Fibroblast of lung (primary cell): Measurements from ENCODE around the gene BLTP2. TPM values are rescaled to one million over a fixed set of nuclear protein-coding genes. Genes with fewer than 3 reads are reported as not detected.
A peak's percentile ranks its signal among the peaks of the same experiment; 100 is the strongest.

ENCODE experiments used
- DNase-seq, 2 donors: peaks; one replicate each; pipeline versions ENCODE4 v3.0.0 to v3.0.0-alpha.2; 2010; ENCODE audit warnings: low read depth in 2 of 2
- H2AFZ ChIP-seq: 2 replicates; pipeline ENCODE4 v1.5.1; 2012; ENCODE audit warnings: low read length, control low read depth, inconsistent platforms
- H3K27ac ChIP-seq: 2 replicates; pipeline ENCODE4 v1.5.1; 2011; ENCODE audit warnings: low read length, control low read depth; ENCODE audit not compliant: insufficient read depth
- H3K27me3 ChIP-seq: 2 replicates; pipeline ENCODE4 v1.5.1; 2011; ENCODE audit warnings: mild to moderate bottlenecking, low read length; ENCODE audit not compliant: control insufficient read depth, insufficient read depth
- H3K36me3 ChIP-seq: 2 replicates; pipeline ENCODE4 v1.5.1; 2011; ENCODE audit warnings: low read length; ENCODE audit not compliant: control insufficient read depth, insufficient read depth
- H3K4me1 ChIP-seq: 2 replicates; pipeline ENCODE4 v1.5.1; 2011; ENCODE audit warnings: low read length; ENCODE audit not compliant: control insufficient read depth, insufficient read depth; ENCODE audit errors: extremely low read depth
- H3K4me2 ChIP-seq: 2 replicates; pipeline ENCODE4 v1.5.1; 2011; ENCODE audit warnings: low read length, control low read depth; ENCODE audit not compliant: insufficient read depth; ENCODE audit errors: extremely low read depth
- H3K4me3 ChIP-seq, 4 experiments: fragments of 200-600 bp in 1 of 4; sonication (generic) in 1 of 4; replicated peaks in 1 of 4; 2 replicates each; pipeline ENCODE4 v1.5.1; 2011 to 2016; ENCODE audit warnings: low read length in 4 of 4, low read depth in 3 of 4, mild to moderate bottlenecking in 3 of 4, control low read depth in 2 of 4, inconsistent platforms in 1 of 4, mixed read lengths in 1 of 4; ENCODE audit not compliant: insufficient read depth in 1 of 4; ENCODE audit errors: control extremely low read depth in 1 of 4
- H3K79me2 ChIP-seq: 2 replicates; pipeline ENCODE4 v1.5.1; 2012; ENCODE audit warnings: mild to moderate bottlenecking, low read length, inconsistent platforms; ENCODE audit not compliant: control insufficient read depth, insufficient read depth
- H3K9ac ChIP-seq: 2 replicates; pipeline ENCODE4 v1.5.1; 2011; ENCODE audit warnings: mild to moderate bottlenecking, low read length, control low read depth; ENCODE audit not compliant: insufficient read depth
- H3K9me3 ChIP-seq: 2 replicates; pipeline ENCODE4 v1.5.1; 2012; ENCODE audit warnings: low read depth, low read length; ENCODE audit not compliant: control insufficient read depth, insufficient read depth
- H4K20me1 ChIP-seq: 2 replicates; pipeline ENCODE4 v1.5.1; 2011; ENCODE audit warnings: low read length; ENCODE audit not compliant: control insufficient read depth, insufficient read depth; ENCODE audit errors: extremely low read depth
- EZH2 ChIP-seq: IDR thresholded peaks from 2 replicates; pipeline ENCODE4 v1.5.1; 2012; ENCODE audit warnings: low read length, control low read depth, mild to moderate bottlenecking; ENCODE audit errors: missing control alignments
- polyA plus RNA-seq, 2 donors: library from polyadenylated mRNA; depleted of rRNA in 1 of 2; stranded (reverse) in 1 of 2; unstranded in 1 of 2; fragments of >200 nt; gene quantifications; 2 replicates each; pipeline ENCODE4 v1.2.1, GENCODE V29; 2011 to 2012; ENCODE audit warnings: missing spikeins in 1 of 2
- total RNA-seq: library from RNA; depleted of rRNA; stranded (reverse); fragments of >200 nt; gene quantifications from 2 replicates; pipeline ENCODE4 v1.2.1, GENCODE V29; 2014
- TF ChIP-seq, protein P1 (sequence below), 2 donors: IDR thresholded peaks in 1 of 2; conservative IDR thresholded peaks in 1 of 2; 1 replicate in 1 of 2; 2 replicates in 1 of 2; pipeline ENCODE4 v1.5.1; 2011 to 2012; ENCODE audit warnings: low read length in 2 of 2, control low read depth in 1 of 2, inconsistent platforms in 1 of 2, low read depth in 1 of 2, mild to moderate bottlenecking in 1 of 2

Gene BLTP2
- total and polyA plus RNA-seq, 2 donors (not counting 1 experiment from before 2014, with no cell fraction given): 74.9 to 160 TPM

DNA sequence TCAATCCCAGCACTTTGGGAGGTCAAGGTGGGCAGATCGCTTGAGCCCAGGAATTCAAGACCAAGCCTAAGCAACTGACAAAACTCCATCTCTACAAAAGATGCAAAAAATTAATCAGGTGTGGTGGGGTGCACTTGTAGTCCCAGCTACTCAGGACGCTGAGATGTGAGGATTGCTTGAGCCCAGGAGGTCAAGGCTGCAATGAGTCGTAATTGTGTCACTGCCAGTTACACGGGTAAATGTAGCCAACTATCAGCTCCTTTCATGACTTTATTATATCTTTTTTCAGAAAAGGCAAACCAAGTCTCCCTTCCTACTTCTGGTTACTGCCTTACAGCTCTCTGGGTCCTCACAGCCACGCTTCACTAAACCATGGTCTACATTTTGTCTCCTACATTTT, 12.8 kb upstream of the BLTP2 start:
- Histone ChIP-seq H3K9me3 (no peaks in the 10 kb centered on the region), H3K27me3 (no peaks in the 10 kb centered on the region), H4K20me1 (no peaks in the 10 kb centered on the region), H3K79me2 (peaks cover 48% of the 10 kb centered on the region), H3K9ac (no peak overlapping the region), H3K4me2 (no peak overlapping the region), H3K27ac (no peak overlapping the region), H3K4me3 (no peak overlapping the region), H3K36me3 (peaks cover 8% of the 10 kb centered on the region), H3K4me1 (peaks cover 2% of the 10 kb centered on the region), H2AFZ (no peak overlapping the region)
- DNase-seq: peak; percentile 28 to 29
- TF ChIP-seq, protein P1, sequence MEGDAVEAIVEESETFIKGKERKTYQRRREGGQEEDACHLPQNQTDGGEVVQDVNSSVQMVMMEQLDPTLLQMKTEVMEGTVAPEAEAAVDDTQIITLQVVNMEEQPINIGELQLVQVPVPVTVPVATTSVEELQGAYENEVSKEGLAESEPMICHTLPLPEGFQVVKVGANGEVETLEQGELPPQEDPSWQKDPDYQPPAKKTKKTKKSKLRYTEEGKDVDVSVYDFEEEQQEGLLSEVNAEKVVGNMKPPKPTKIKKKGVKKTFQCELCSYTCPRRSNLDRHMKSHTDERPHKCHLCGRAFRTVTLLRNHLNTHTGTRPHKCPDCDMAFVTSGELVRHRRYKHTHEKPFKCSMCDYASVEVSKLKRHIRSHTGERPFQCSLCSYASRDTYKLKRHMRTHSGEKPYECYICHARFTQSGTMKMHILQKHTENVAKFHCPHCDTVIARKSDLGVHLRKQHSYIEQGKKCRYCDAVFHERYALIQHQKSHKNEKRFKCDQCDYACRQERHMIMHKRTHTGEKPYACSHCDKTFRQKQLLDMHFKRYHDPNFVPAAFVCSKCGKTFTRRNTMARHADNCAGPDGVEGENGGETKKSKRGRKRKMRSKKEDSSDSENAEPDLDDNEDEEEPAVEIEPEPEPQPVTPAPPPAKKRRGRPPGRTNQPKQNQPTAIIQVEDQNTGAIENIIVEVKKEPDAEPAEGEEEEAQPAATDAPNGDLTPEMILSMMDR (conservative IDR thresholded peaks at IDR 0.05 in 1 of 2, IDR thresholded peaks at IDR 0.05 in 1 of 2; ENCODE audit: low read depth in 1 of 2, low read length in 2 of 2): no peak
- TF ChIP-seq EZH2: no peak

DNA sequence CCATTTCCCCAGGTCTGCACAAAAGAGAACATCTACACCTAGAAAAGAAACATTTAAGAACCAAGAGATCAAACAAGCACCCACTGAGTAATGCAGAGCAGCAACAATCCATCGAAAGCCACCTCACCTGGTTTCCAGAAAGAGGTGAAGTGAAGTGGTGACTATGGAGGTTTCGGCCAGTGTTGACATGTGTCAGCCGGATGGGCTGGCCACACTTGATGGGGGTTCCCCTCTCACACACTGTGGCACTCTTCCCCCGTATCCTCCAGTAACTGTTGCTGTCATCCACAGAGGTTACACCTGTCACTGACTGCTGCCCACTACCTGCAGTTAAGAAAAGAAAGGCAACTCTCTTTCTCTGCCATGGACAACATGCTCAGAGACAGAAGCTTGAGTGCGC, 10.2 kb upstream of the BLTP2 start:
- Histone ChIP-seq H3K36me3 (peaks cover 8% of the 10 kb centered on the region), H3K9ac (no peak overlapping the region), H3K9me3 (no peaks in the 10 kb centered on the region), H3K4me1 (no peaks in the 10 kb centered on the region), H3K4me2 (no peak overlapping the region), H2AFZ (no peak overlapping the region), H3K27me3 (no peaks in the 10 kb centered on the region), H4K20me1 (no peaks in the 10 kb centered on the region), H3K4me3 (no peak overlapping the region), H3K27ac (no peak overlapping the region), H3K79me2 (peaks cover 26% of the 10 kb centered on the region)
- no peak for TF ChIP-seq EZH2
- TF ChIP-seq, protein P1 (conservative IDR thresholded peaks at IDR 0.05 in 1 of 2, IDR thresholded peaks at IDR 0.05 in 1 of 2; ENCODE audit: low read depth in 1 of 2, low read length in 2 of 2): no peak
- no peak for DNase-seq

DNA sequence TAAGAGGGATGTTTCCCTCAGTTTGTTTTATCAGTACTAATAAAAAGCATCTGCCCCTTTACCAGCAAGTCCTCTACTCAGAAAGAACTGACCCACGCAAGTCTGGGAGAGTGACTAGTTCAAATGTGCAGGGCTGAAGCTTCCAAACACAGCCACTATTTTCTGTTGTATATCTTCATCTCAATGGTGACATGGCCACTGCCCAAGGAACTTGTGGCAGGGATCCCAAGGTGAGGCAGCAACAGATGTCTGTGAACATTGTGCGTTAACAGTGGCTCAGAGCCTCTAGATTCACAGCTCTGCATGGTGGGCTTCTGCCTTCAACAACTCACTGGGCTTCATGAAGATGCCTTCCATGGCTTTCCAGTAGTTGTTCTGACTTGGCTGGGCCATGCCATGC, 3.7 kb upstream of the BLTP2 start:
- H3K9ac ChIP-seq: no peak overlapping the region
- no peak overlapping the region for H2AFZ ChIP-seq
- H3K79me2 ChIP-seq: peaks cover 9% of the 10 kb centered on the region
- no peak for DNase-seq
- H3K27me3 ChIP-seq: no peaks in the 10 kb centered on the region
- TF ChIP-seq EZH2: no peak
- TF ChIP-seq, protein P1 (conservative IDR thresholded peaks at IDR 0.05 in 1 of 2, IDR thresholded peaks at IDR 0.05 in 1 of 2; ENCODE audit: low read depth in 1 of 2, low read length in 2 of 2): no peak
- no peaks in the 10 kb centered on the region for H3K9me3 ChIP-seq
- H3K4me3 ChIP-seq: no peak overlapping the region
- no peak overlapping the region for H3K4me2 ChIP-seq
- H3K4me1 ChIP-seq: peaks cover 6% of the 10 kb centered on the region
- H4K20me1 ChIP-seq: no peaks in the 10 kb centered on the region
- no peak overlapping the region for H3K27ac ChIP-seq
- H3K36me3 ChIP-seq: peaks cover 3% of the 10 kb centered on the region
